GM12801 (cell line): ENCODE measurements around the gene NVL.

Source experiments
- TF ChIP-seq, protein P1 (sequence below): IDR thresholded peaks from one replicate; pipeline ENCODE4 v1.5.1; 2011; ENCODE audit warnings: control low read depth; ENCODE audit not compliant: insufficient read length; ENCODE audit errors: extremely low read depth

Gene NVL

GRCh38 chr1:224282140-224282539, 47.8 kb downstream of the NVL start:
- TF ChIP-seq, protein P1, sequence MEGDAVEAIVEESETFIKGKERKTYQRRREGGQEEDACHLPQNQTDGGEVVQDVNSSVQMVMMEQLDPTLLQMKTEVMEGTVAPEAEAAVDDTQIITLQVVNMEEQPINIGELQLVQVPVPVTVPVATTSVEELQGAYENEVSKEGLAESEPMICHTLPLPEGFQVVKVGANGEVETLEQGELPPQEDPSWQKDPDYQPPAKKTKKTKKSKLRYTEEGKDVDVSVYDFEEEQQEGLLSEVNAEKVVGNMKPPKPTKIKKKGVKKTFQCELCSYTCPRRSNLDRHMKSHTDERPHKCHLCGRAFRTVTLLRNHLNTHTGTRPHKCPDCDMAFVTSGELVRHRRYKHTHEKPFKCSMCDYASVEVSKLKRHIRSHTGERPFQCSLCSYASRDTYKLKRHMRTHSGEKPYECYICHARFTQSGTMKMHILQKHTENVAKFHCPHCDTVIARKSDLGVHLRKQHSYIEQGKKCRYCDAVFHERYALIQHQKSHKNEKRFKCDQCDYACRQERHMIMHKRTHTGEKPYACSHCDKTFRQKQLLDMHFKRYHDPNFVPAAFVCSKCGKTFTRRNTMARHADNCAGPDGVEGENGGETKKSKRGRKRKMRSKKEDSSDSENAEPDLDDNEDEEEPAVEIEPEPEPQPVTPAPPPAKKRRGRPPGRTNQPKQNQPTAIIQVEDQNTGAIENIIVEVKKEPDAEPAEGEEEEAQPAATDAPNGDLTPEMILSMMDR = no peak

DNA sequence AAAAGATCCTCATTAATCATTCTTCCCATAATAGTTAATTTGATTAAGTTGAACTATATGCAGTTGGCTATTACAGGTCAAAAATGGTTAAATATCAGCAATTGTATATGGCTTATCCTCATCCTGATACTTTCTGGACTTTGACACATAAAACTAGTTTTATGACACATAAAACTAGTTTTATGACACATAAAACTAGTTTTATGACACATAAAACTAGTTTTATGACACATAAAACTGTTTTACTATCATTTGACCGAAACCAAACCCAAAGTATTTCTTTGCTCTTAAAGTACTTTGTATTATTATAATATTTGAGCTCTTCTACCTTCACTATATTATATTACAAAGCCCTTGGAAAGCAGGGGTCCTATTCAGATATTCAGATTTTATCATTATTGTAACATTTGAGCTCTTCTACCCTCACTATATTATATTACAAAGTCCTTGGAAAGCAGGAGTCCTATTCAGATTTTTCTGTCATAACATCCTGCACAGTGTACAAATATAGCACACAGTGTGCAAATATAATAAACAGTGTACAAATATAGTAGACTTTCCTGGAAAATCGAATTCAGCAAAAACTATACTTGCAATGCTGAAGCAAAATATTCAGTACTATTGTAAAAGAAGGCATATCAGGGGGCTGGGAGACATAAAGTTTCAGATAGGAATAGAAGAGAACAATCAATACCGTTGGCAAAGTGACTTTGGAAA, 53.0 kb downstream of the NVL start:
- TF ChIP-seq, protein P1 = no peak

DNA sequence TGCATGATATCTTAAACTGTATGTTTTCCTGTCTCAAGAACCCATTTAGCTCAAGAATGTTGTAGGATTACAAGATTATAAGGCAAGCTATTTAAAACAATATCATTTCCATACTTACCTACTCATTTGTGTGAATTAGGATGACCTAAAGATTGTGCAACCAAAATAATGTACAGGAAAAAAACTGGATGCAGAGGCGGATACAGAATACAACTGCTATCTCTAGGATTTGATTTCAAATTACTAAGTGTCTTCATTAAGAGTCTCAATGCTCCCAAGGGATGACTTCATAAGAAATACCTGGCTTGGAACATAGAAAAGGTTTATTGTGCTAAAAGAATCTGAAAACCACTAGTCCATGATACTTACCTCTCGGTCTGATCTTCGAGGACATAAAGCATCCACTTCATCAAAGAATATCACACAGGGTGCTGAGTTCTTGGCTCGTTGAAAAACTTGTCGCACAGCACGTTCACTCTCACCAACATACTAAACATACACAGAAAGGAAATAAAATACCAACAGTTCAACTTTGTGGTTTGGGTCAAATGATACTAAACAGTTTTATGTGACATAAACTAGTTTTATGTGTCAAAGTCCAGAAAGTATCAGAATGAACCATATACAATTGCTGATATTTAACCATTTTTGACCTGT, 54.9 kb downstream of the NVL start:
- TF ChIP-seq, protein P1 = no peak

DNA sequence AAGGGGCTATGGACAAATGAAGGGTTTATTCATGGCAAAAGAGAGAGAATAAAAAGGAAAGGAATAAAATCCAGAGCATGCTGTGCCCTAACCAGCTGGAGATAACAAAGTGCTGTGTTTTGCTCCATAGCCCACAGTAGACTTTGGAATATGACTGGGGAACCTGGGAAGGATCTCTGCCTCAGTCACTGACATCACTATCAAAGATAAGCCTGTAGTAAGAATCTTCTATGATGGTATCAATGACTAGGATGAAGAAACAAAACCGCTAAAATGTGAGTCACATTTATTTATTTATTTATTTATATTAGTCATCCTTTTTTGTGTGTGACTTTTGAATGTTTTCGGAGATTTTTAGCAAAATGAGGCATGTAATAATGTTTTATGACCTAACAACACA, 56.3 kb downstream of the NVL start:
- TF ChIP-seq, protein P1 = no peak

DNA sequence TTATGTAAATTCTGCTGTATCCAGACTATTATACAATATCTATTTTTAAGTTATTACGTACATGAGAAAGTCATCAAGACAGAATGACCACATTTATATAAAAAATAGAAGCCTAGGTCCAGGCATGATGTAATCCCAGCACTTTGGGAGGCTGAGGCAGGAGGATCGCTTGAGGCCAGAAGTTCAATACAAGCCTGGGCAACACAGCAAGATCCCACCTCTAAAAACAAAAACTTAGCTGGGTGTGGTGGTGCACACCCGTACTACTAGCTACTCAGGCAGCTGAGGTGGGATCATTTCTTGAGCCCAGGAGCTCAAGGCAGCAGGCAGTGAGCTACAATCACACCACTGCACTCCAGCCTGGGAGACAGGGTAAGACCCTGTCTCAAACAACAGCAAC, 58.9 kb downstream of the NVL start:
- TF ChIP-seq, protein P1 = no peak

GRCh38 chr1:224267925-224268324, 62.0 kb downstream of the NVL start:
- TF ChIP-seq, protein P1 = no peak

DNA sequence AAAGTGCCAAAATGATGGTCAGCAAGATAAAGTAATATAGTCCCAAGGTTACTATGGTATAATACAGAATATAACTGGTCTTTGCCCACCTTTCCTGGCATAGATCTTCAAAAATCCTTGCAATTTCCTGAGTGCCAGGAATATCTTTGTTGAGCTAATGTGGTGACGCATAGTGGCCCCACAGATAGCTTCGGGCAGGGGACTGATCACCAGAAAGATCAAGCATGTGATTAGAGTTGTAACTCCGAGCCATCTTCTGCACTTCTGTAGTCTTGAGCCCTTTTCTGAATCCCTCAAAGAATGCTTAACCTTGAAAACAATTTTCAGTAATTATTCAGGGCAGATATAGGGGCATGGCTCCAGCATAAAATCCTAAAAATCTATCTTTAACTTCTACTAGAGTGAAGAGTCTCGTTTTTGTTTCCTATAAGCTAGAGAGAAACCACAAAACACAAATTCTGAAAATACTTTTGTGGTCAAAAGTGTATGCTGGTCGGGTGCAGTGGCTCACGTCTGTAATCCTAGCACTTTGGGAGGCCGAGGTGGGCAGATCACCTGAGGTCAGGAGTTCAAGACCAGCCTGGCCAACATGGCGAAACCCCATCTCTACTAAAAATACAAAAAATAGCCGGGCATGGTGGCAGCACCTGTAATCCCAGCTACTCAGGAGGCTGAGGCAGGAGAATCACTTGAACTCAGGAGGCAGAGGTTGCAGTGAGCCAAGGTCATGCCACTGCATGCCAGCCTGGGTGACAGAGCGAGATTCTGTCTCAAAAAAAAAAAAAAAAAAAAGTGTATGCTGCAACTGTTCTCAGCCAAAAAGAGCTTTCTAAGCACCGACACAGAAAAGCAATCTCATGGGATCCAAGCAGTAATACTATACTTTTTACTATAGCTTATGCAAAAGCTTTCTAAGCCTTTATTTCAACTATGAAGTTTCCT, 62.8 kb downstream of the NVL start:
- TF ChIP-seq, protein P1 = no peak
